ENCODE measurements around the gene ACSS3.

The ACSS3 gene

GRCh38 chr12:81303935-81304334 lies 226.1 kb downstream of the ACSS3 start:
- DNase-seq: no peak
